Upper lobe of left lung (tissue), 6 donors: Measurements from ENCODE around the gene GPA33. TPM values are rescaled to one million over a fixed set of nuclear protein-coding genes. Genes with fewer than 3 reads are reported as not detected.

Experiments used
- ATAC-seq, 2 donors: fragments of 200-7000 bp; cut with Tn5 transposase; one replicate each; pipeline ENCODE4 v1.9.1; 2022; ENCODE audit warnings: mild to moderate bottlenecking in 2 of 2, moderate library complexity in 2 of 2; ENCODE audit not compliant: low FRiP score in 2 of 2
- DNase-seq, 2 donors: peaks; one replicate each; pipeline ENCODE4 v3.0.0-alpha.2; 2019 to 2020
- H3K27ac ChIP-seq, 4 donors: fragments of 200-600 bp; sonication (generic); one replicate each; pipeline ENCODE4 v1.5.1; 2016 to 2019
- H3K27me3 ChIP-seq, 4 donors: fragments of 200-600 bp; sonication (generic); one replicate each; pipeline ENCODE4 v1.5.1; 2017 to 2019
- H3K36me3 ChIP-seq, 4 donors: fragments of 200-600 bp; sonication (generic); one replicate each; pipeline ENCODE4 v1.5.1; 2016 to 2019
- H3K4me1 ChIP-seq, 4 donors: fragments of 200-600 bp; sonication (generic); one replicate each; pipeline ENCODE4 v1.5.1; 2018 to 2019
- H3K4me3 ChIP-seq, 4 donors: fragments of 200-600 bp; sonication (generic); one replicate each; pipeline ENCODE4 v1.5.1; 2017 to 2019; ENCODE audit warnings: mild to moderate bottlenecking in 2 of 4, moderate library complexity in 1 of 4
- H3K9me3 ChIP-seq, 4 donors: fragments of 200-600 bp; sonication (generic); one replicate each; pipeline ENCODE4 v1.5.1; 2018 to 2019
- CTCF ChIP-seq, 6 experiments: fragments of 450-650 bp in 4 of 6; fragments of 200-600 bp in 2 of 6; sonication (generic) in 2 of 6; IDR thresholded peaks; one replicate each; pipeline ENCODE4 v1.5.1; 2016 to 2019; ENCODE audit warnings: antibody characterized with exemption in 6 of 6
- EP300 ChIP-seq, 4 donors: sonication (generic); formaldehyde crosslinking; IDR thresholded peaks; one replicate each; pipeline ENCODE4 v1.5.1; 2017; ENCODE audit warnings: antibody characterized with exemption in 4 of 4, control low read depth in 2 of 4
- POLR2A ChIP-seq, 4 donors: fragments of 450-650 bp; IDR thresholded peaks; one replicate each; pipeline ENCODE4 v1.5.1; 2016 to 2017; ENCODE audit warnings: antibody characterized with exemption in 4 of 4, mild to moderate bottlenecking in 2 of 4
- POLR2AphosphoS5 ChIP-seq, 2 donors: sonication (generic); formaldehyde crosslinking; IDR thresholded peaks; one replicate each; pipeline ENCODE4 v1.5.1; 2017; ENCODE audit warnings: antibody characterized with exemption in 2 of 2
- WGBS, 2 donors: methylation state at CpG; one replicate each; pipeline ENCODE4 v1.1.5; 2017 to 2018; 5-methylcytosine and 5-hydroxymethylcytosine counted together
- total RNA-seq, 6 donors: library from RNA; depleted of rRNA in 4 of 6; stranded (reverse); fragments of >200 nt in 4 of 6; gene quantifications; one replicate each; pipeline versions ENCODE4 v1.1.0 to v1.2.1, GENCODE V29; 2016 to 2021
- donor health status: DM: no; HTN: no; CAD: no; lungs with moderate emphysema.
- donor health status: DM: no; HTN: yes; CAD: no; lungs with severe emphysema.

Gene GPA33
- total RNA-seq, 6 donors from 2014 or later, result 0.89 to 18.4 (median 3.8) TPM

GRCh38 chr1:167060141-167061072, 29.8 kb downstream of the GPA33 start:
- TF ChIP-seq EP300 (IDR thresholded peaks at IDR 0.05) (no peak), POLR2AphosphoS5 (IDR thresholded peaks at IDR 0.05) (no peak), CTCF (IDR thresholded peaks at IDR 0.05) (no peak), POLR2A (IDR thresholded peaks at IDR 0.05) (no peak)
- Histone ChIP-seq H3K9me3 (no peaks in the 10 kb centered on the region), H3K4me3 (no peak overlapping the region), H3K27ac (no peak overlapping the region), H3K27me3 (no peaks in the 10 kb centered on the region), H3K36me3 (no peaks in the 10 kb centered on the region), H3K4me1 (peaks cover 3 to 9% (median 5%) of the 10 kb centered on the region in 4 donors)
- ATAC-seq (no peak), DNase-seq (no peak)
- WGBS, 2 donors, result 76 to 79% methylated on average over 10 of the region's 10 CpGs

- 35 to 37% methylated on average over 1 of the region's 1 CpG for WGBS, 2 donors
- no peak overlapping the region for H3K4me3 ChIP-seq
- ATAC-seq, result no peak
- DNase-seq, result no peak
- H3K9me3 ChIP-seq, result no peaks in the 10 kb centered on the region
- H3K4me1 ChIP-seq, result peaks cover 3 to 9% (median 5%) of the 10 kb centered on the region in 4 donors
- H3K27ac ChIP-seq, result no peak overlapping the region
- TF ChIP-seq CTCF (IDR thresholded peaks at IDR 0.05), result no peak
- no peak for TF ChIP-seq POLR2AphosphoS5 (IDR thresholded peaks at IDR 0.05)
- TF ChIP-seq EP300 (IDR thresholded peaks at IDR 0.05), result no peak
- TF ChIP-seq POLR2A (IDR thresholded peaks at IDR 0.05), result no peak
- H3K36me3 ChIP-seq, result no peaks in the 10 kb centered on the region
- no peaks in the 10 kb centered on the region for H3K27me3 ChIP-seq
Measured at GRCh38 chr1:167059809-167060107, 30.4 kb downstream of the GPA33 start.

GRCh38 chr1:167059045-167059808, 30.9 kb downstream of the GPA33 start:
- no peaks in the 10 kb centered on the region for H3K9me3 ChIP-seq
- H3K4me1 ChIP-seq, result peaks cover 3 to 9% (median 5%) of the 10 kb centered on the region in 4 donors
- peak; percentile 54 to 87 for ATAC-seq
- no peak overlapping the region for H3K27ac ChIP-seq
- no peak overlapping the region for H3K4me3 ChIP-seq
- no peaks in the 10 kb centered on the region for H3K27me3 ChIP-seq
- H3K36me3 ChIP-seq, result no peaks in the 10 kb centered on the region
- WGBS, 2 donors, result 13 to 15% methylated on average over 17 of the region's 17 CpGs
- TF ChIP-seq CTCF (IDR thresholded peaks at IDR 0.05), result peak; percentile 85 to 94 (median 92)
- TF ChIP-seq POLR2A (IDR thresholded peaks at IDR 0.05), result no peak
- peak in 1 of 2 donors; percentile 58 for DNase-seq

- peak in 3 of 6 experiments; percentile 26 to 41 (median 27) for TF ChIP-seq CTCF (IDR thresholded peaks at IDR 0.05)
- no peak for TF ChIP-seq EP300 (IDR thresholded peaks at IDR 0.05)
- WGBS, 2 donors, result 35 to 51% methylated on average over 6 of the region's 6 CpGs
- DNase-seq, result no peak
Measured at GRCh38 chr1:167057241-167057688, 32.9 kb downstream of the GPA33 start.

More at GRCh38 chr1:167057241-167057688, 32.9 kb downstream of the GPA33 start:
- Histone ChIP-seq H3K4me1 (peaks cover 3 to 9% (median 5%) of the 10 kb centered on the region in 4 donors), H3K36me3 (no peaks in the 10 kb centered on the region), H3K27me3 (no peaks in the 10 kb centered on the region), H3K4me3 (no peak overlapping the region), H3K9me3 (no peaks in the 10 kb centered on the region), H3K27ac (no peak overlapping the region)
- ATAC-seq, result no peak
